ENCODE measurements around the gene PAN2. TPM values are rescaled to one million over a fixed set of nuclear protein-coding genes. Genes with fewer than 3 reads are reported as not detected.

The PAN2 gene
- total RNA-seq, 1 experiment from 2014 or later: 35.4 TPM

DNA sequence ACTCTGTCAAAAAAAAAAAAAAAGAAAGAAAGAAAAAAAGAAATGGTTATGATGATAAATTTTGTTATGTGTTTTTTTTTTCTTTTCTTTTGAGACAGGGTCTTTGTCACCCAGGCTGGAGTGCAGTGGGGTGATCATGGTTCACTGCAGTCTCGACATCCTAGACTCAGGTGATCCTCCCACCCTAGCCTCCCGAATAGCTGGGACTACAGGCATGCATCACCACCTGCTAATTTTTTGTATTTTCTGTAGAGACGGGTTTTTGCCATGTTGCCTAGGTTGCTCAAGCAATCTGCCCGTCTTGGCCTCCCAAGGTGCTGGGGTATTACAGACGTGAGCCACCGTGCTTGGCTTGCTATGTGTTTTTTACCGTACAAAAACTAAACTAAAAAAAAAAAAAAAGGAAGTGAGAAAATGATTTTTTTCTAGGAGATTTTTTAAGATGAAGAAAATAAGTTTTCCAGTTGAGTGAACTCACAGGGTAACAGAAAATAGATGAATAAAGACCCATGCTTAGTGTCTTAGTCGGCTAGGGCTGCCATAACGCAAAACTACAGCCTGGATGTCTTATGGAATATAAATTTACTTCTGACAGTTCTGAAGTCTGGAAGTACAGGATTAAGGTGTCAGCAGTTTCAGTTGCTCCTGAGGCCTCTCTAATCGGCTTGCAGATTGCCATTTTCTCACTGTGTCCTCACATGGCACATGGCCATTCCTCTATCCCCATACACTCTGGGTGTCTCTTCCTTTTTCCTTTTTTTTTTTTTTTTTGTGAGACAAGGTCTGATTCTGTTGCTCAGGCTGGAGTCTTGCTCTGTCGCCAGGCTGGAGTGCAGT is 42.0 kb upstream of the PAN2 start:
- no peak overlapping the region for H2BK15ac ChIP-seq (ENCODE audit: low read depth, low read length)
- H3K79me1 ChIP-seq (ENCODE audit: insufficient read depth, low read depth, low read length, poor library complexity, severe bottlenecking): no peaks in the 10 kb centered on the region
- H3K4me1 Mint-ChIP-seq: peaks cover 10 to 15% of the 10 kb centered on the region in 2 experiments
- no peak overlapping the region for H3K4ac ChIP-seq (ENCODE audit: low read depth, low read length)
- no peak overlapping the region for H2BK20ac ChIP-seq (ENCODE audit: low read depth, low read length, poor library complexity, severe bottlenecking)
- H2AK5ac ChIP-seq (ENCODE audit: insufficient read length, low read length): no peak overlapping the region
- no peak overlapping the region for H4K5ac ChIP-seq (ENCODE audit: insufficient read length, low read depth, low read length)
- H3K27ac ChIP-seq (ENCODE audit: insufficient read length, low read depth, low read length): no peak overlapping the region
- H3K27me3 ChIP-seq (ENCODE audit: insufficient read depth, low read length): no peaks in the 10 kb centered on the region
- peaks cover 10% of the 10 kb centered on the region in 2 experiments; a peak in 4 of 5 replicates for H3K9me3 Mint-ChIP-seq
- peaks cover 0 to 3% (median 0%) of the 10 kb centered on the region in 3 experiments; a peak in 2 of 7 replicates for H3K36me3 Mint-ChIP-seq (ENCODE audit: insufficient read depth in 1 of 3, low read depth in 3 of 3)
- H3K4me2 ChIP-seq (ENCODE audit: insufficient read depth, insufficient read length, low read length): no peak overlapping the region
- H3K23me2 ChIP-seq (ENCODE audit: insufficient read length, low read depth, low read length, poor library complexity, severe bottlenecking): no peaks in the 10 kb centered on the region
- H3K4me1 ChIP-seq (ENCODE audit: insufficient read depth, low read length): no peaks in the 10 kb centered on the region
- H3K4me3 Mint-ChIP-seq: no peak overlapping the region
- H3K18ac ChIP-seq (ENCODE audit: insufficient read length, low read depth, low read length): no peak overlapping the region
- no peak overlapping the region for H4K91ac ChIP-seq (ENCODE audit: insufficient read length, low read depth, low read length)
- H4K8ac ChIP-seq (replicated peaks; ENCODE audit: insufficient read length, low read depth, low read length): no peak overlapping the region
- no peak overlapping the region for H2BK12ac ChIP-seq (ENCODE audit: insufficient read length, low read depth, low read length)
- no peak overlapping the region for H2BK5ac ChIP-seq (ENCODE audit: insufficient read length, low read length)
- H3K9ac ChIP-seq (ENCODE audit: extremely low read depth, insufficient read length, low read length): no peak overlapping the region
- H3K27me3 Mint-ChIP-seq (ENCODE audit: low read depth): peaks cover 4% of the 10 kb centered on the region; the same call in 1 of the 2 replicates
- H3K23ac ChIP-seq (ENCODE audit: insufficient read length, low read depth, low read length): no peak overlapping the region
- no peak overlapping the region for H2AFZ ChIP-seq (ENCODE audit: low read length)
- H2BK120ac ChIP-seq (ENCODE audit: low read depth, low read length, poor library complexity, severe bottlenecking): no peak overlapping the region
- H3K79me2 ChIP-seq (ENCODE audit: insufficient read depth, low read length): no peaks in the 10 kb centered on the region
- DNase-seq: no peak
- no peak overlapping the region for H3K14ac ChIP-seq (ENCODE audit: insufficient read depth, low read length)
- no peaks in the 10 kb centered on the region for H4K20me1 ChIP-seq (ENCODE audit: control insufficient read depth, insufficient read depth, insufficient read length)
- no peaks in the 10 kb centered on the region for H3K9me3 ChIP-seq (ENCODE audit: control insufficient read depth, low read depth, low read length)
- no peak overlapping the region for H3T11ph ChIP-seq (ENCODE audit: low read length)
- H3K27ac Mint-ChIP-seq: no peak overlapping the region
- no CpG with 5 or more reads among the region's 11 CpGs for WGBS (ENCODE audit: extremely low coverage, insufficient read length, low lambda C conversion rate)
- H3K56ac ChIP-seq (ENCODE audit: insufficient read length, low read depth, low read length): no peak overlapping the region
- TF ChIP-seq, protein P1, sequence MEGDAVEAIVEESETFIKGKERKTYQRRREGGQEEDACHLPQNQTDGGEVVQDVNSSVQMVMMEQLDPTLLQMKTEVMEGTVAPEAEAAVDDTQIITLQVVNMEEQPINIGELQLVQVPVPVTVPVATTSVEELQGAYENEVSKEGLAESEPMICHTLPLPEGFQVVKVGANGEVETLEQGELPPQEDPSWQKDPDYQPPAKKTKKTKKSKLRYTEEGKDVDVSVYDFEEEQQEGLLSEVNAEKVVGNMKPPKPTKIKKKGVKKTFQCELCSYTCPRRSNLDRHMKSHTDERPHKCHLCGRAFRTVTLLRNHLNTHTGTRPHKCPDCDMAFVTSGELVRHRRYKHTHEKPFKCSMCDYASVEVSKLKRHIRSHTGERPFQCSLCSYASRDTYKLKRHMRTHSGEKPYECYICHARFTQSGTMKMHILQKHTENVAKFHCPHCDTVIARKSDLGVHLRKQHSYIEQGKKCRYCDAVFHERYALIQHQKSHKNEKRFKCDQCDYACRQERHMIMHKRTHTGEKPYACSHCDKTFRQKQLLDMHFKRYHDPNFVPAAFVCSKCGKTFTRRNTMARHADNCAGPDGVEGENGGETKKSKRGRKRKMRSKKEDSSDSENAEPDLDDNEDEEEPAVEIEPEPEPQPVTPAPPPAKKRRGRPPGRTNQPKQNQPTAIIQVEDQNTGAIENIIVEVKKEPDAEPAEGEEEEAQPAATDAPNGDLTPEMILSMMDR (conservative IDR thresholded peaks at IDR 0.05): no peak

Data from H9 (cell line).